ENCODE measurements around the gene NGFR.
A peak's percentile ranks its signal among the peaks of the same experiment; 100 is the strongest.
"Not testable (repeated sequence)": the region's sequence is repeated elsewhere in the genome, so short reads cannot be mapped to it uniquely, and the experiment has no call there.

NGFR gene

DNA sequence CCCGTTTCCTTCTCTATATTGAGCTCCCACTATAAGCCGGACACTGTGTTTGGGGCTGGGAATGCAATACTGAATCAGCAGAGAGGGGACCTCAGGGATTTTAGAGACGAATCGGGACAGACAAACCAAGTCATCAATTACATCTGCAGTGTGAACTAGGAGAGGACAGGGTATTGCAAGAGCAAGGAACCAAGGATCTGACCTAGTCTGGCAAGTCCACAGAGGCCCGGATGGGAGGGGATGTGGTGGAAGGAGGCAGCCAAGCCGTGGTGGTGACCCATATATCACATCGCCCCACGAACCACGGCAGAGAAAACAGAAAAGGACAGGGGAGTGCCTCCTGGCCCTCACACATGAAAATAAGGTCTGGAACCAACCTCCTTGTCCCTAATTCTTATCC, 52.5 kb downstream of the NGFR start:
- DNase-seq: no peak

DNA sequence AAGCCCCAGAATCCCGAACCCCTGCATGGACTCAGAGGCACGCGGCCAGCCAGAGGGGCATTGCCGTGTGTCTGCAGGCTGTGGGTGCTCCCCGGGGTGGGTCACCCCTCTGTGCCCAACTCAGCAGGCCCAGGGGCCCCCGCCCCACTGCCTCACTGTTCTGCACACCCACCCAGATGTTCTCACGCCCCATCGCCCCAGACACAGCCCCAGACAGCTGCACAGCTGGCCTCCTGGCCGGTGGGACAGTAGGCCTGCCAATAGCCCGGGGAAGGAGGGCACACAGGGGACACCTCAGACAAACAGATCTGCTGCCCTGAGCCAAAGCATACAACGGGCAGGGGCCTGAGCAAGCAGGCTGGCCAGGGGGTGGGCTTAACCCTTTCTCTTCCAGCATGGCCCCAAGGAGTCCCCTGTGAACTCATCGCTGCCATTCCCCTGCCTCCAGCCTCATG, 53.0 kb downstream of the NGFR start:
- DNase-seq: no peak

DNA sequence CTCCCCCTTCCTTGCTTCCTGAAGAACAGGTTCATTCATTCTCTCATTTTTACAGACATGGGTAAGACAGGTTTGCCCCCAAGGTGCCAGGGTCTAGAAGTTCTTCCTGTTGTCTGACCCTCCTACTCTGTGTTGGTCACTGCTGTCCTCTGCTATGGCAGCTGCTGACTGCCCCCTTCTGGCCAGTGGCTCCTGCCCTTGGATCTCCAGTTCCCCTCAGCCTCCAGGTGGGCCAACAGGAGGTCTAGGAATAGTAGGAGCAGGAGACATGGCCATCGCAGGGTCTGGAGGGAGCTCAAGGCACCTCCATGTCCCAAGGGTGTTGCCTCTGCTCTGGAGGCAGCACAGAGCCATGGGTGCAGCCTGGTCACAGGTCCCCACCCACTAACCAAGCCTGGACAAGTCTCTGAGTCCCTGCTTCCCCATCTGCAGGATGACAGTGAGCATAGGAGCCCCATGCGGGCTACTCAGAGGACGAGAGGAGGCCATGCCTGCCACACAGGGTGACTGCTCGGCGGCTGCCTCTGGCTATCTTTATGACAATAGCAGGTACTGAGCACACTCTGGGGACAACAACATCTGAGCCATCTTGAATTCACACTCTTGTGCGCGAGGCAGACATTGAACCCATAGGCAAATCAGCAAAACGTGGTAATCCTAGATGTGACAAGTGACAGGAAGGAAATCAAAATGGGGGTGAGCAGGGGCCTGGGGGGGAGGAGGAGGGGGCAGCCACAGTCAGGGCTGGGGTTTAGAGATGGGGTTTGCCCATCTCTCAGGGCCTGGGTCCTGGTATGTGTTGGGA, 53.6 kb downstream of the NGFR start:
- DNase-seq: no peak

DNA sequence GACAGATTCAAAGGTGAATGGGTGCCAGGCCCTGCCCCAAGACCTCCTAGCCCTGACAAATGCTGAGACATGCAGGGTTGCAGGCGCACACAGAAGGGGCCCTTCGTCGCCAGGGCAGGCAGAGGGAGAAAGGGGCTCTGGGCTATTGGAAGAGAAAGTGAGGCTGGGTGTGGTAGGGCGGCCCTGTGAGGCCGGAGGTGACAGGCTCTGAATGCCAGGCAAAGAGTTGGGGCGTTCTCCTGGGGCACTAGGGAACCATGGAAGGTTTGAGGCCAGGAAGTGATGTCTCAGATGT, 54.2 kb downstream of the NGFR start:
- no peak for DNase-seq

DNA sequence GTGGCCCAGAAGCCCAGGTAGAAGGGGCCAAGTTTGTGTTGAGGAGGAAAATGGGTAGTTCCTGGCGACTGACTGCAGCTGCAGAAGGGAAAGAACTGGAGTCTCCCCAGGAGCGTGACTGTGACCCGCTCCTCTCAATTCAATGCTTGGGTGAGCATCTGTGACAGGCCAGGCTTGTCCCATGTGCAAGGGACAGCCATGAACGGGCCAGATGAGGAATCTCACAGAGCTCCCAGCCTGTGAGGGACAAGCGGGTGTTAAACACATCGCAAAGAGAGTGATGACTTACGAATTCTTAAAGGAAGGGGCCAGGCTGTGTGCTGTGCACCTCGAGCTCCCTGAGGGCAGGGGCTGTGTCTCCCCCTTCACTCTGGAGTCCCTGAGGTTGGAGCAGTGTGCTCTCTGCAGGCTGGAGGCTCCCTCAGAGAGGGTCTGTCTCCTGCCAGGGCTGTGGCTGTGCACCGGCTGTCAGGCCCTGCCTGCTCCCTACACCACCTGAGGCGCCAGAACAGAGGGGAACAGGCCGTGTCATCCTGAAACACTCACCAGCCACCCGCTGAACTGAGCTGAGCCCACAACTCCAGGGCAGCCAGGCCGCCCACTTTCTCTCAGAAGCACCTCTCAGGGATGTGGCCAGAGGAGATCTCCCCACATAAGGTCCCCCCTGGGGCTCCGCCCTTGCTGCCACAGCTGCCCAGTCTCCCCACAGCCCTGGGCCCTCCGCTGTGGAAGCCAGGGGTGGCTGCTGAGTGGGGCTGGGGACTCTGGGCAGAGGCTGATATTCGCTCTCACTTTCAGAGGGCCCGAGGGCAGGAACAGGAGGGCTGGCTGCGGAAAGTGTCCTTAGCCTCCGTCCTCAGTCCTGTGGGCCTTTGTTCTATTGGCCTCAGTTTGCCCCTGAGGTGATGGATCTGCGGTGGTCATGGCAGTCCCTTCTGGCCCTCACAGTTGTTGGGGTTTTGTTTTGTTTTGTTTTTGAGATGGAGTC, 54.9 kb downstream of the NGFR start:
- DNase-seq: no peak

DNA sequence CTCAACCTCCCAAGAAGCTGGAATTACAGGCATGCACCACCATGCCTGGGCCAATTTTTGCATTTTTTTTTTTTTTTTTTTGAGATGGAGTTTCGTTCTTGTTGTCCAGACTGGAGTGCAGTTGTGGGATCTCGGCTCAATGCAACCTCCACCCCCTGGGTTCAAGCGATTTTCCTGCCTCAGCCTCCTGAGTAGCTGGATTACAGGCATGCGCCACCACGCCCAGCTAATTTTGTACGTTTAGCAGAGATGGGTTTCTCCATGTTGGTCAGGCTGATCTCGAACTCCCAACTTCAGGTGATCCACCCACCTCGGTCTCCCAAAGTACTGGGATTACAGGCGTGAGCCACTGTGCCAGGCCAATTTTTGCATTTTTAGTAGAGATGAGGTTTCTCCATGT, 55.7 kb downstream of the NGFR start:
- not testable (repeated sequence) for DNase-seq

DNA sequence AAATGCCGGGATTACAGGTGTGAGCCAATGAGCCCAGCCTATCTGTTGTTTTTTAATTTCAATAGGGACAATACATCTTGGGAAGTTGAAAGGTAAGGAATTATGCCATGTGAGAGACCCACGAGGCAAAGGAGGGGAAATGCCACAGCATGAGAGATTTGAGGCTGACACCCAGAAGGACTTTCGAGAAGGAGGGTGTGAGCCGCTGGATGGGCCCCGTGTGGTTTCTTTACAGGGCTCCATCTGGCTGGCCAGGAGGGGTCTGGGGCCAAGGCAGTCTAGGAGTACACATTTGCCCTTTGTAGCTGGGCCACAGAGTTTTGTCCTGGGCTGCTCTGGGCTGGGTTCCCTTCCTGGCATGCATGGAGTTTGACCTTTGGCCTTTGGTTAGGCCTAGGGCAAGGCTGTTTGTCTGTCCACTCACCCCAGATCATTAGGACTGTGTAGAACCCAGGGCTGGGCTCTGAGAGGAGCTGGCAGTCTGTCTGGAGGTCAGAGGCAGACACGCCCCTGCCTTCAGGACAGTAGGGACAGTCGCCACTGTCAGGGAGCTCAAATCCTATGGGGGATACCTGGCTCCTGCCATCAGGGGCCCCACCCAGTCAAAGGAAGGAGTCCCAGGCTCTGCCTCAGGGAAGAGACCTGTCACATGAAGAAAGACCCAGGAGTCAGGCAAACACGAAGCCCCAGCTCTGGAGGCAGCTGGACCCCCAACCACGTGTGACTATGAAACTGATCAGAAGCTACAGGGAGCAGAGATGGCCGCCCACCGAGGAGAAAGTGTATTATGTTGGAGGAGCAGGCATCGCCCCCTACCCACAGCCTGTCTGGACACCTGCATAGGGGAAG, 56.4 kb downstream of the NGFR start:
- DNase-seq: no peak

DNA sequence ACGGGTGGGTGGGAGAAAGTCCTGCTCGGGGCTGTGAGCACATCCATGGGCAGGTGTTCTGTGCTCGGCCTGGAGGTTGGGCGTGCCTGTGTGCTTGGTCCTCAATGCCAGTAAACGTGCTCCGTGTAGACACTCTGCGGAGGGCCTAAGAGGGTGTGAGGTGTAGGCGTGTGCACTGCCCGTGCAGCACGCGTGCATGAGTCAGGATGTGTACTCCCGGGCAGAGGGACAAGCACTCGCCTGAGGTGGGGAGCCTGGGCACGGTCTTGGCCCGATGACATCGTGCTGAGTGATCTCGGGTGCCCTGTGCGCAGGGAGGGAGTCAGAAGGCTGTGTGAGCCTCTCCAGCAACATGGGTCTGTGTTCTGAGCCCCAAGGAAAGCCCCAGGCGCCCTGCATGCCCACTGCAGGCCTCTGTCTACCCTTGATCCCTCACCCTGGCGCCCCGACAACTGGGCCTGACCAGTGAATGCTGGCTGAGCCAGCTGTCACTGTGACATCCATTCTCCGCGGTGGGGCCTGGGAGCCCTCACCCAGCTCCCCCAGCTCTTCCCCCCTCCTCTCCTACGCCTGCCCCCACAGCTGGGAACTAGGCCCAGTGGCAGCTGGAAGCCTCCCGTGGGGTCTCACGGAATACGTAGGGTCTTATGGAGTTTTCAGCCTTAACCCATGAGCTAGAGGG, 57.1 kb downstream of the NGFR start:
- no peak for DNase-seq

DNA sequence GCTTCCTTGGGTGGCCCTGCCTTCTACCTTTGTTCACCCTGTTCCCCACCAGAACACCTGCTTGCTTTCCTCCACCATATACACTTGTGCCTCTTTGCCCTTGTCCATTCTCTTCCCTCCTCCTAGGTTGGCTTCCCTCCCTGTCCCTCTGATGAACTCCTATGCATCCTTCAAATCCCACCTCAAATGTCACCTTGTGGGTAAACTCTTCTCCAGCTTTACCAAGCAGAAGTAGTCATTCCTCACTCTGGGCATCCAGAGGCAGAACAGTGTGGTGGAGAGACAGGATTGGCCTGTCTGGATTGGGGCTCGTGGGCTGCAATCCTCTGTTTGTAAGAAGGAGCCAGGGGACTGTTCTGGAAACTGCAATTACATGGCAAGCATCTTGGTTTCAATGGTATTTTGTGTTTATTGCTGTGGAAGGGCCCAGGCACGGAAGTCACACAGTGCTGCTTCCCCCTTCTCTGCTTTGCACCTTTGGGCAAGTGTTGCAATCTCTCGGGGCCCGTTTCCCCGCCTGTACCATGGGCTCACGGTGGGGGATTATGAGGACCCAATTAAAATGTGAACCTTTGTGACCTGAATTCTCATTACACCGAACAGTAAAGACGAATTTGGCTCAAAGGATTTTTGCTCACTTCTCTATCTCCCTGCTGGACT, 58.7 kb downstream of the NGFR start:
- no peak for DNase-seq

DNA sequence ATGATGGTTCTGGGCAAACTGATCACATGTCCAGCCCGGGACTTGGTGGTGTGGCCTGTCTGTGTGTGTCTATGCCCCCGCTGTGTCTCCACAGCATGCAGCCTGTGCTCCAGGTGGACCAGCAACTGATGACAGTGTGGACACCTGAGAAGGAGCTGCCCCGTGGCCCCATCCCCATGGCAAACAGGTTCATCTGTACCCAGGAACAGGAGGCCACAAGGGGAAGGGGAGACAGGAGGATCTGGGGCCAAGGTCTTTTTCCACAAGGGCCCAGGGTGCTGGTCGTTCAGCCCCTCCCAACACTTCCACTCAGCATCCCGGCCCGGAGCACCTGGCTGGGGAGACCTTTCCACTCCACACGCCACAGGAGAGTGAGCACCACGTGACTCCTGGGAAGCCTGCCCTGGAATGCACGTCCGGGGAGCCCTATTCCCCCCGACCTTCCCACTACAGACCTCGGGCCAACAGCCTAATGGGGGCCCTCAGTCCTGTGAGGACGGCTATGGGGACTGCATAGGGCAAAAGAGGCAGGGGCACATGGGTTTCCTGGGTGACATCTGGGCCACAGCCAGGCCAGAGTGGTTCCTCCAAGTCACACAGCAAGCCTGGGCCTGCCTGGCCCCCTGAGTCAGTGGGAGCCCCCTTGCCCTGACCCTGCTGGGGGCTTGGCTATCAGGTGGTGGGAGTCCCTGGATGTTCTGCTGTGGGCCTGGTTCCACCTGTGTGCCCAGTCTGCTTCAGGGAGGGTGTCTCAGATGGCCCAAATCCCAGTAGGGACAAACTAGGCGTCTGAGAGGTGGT, 59.8 kb downstream of the NGFR start:
- no peak for DNase-seq

DNA sequence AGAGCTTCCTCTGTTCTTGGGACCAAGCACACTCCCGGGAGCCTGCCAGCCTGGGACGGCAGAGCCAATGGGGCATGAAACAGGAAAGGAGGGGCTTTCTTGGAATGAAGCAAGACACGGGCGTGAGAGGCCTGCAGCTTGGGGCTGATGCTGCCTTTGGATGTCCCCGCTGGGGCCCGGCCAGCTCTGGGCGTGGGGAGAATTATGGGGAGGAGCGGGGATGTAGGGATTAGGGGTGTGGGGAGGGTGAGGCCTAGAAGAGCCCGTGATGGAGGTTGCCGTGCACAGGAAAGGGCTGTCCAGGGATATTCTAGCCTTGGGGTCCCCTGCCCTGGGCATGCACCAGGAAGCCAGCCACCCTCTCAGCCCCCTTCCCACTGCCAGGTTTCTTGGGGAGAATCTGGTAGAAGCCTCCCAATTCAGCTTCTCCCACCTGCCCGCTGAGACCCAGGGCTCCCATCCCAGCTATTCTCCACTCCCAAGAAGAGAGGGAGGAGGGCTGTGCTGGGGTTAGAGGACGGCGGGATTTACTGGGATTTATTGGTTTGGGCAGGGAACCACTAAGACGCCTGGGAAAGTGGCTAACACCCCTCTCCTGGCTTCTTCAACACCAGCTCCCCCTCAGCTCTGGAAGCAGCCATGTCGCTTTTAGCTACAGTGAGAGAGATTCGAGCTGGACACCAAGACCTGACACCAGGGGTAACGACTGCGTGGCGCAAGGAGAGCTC, 60.6 kb downstream of the NGFR start:
- no peak for DNase-seq

DNA sequence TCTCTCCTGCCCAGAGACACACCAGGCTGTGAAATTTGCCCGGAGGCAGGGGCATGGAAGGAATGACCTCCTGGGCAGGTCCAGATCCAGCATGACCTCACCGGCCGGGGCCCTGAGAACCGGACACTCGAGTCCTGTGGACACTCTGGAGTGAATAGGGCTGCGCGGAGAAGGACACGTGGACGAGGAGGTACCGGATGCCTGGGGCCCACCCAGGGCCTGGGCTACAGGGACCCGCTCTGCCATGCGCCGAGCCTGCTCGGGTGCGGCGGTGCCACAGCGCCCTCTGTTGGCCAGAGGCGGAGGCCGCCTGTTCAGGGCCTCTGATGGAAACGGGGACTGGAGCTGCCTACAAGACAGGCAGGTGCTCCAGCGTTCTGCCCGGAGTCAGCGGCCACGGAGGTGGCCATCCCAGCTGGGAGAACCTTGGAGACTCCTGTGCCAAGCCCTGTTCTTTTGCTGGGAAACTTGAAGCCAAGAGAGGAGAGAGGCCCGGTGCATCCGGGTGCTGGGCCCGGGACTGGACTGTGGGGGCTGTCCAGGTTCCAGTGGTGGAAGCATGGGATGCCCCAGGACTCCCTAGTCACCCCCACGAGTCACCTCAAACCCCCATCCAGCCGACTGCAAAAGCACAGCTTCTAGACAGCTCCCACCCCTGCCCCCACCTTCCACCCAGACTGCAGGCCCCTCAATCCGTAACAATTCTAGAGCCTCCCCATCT, 61.3 kb downstream of the NGFR start:
- DNase-seq: peak; percentile 92 to 94

DNA sequence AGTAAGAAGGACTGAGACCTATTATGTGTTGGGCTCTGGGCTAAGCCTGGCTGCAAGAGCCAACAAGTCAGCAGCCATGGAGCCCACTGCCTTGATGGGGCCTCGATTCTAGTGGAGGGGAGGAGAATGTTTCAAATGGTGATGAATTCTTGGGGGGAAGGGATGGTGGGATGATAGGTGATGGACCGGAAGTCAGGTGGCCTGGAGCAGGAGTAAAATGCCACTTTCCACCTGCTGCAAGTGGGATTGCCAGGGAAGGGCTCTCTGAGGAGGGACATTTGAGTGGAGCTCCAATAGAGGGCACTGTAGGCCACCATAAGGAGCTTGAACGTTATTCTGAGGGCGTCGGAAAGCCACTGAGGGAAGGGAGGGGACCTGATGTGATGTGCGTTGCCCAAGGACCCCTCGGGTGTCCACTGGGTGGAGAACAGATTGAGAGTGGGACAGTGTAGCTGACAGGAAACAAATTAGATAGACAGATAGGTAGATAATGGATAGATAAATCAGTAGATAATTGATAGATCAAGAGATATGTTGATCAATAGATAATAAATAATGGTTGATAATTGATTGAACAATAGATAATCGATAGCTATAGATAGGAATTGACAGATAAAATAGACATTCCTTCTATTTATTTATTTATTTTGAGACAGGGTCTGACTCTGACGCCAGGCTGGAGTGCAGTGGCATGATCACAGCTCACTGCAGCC, 62.4 kb downstream of the NGFR start:
- peak; percentile 54 for DNase-seq

All from activated T-cell treated with anti-CD3 and anti-CD28 coated beads, Interleukin-2, amount 50 U/mL, for 48 hours (primary cell).